Epithelial cell of proximal tubule (primary cell): ENCODE measurements around the gene CES1. TPM values are rescaled to one million over a fixed set of nuclear protein-coding genes. Genes with fewer than 3 reads are reported as not detected.
"Not testable (repeated sequence)": the region's sequence is repeated elsewhere in the genome, so short reads cannot be mapped to it uniquely, and the experiment has no call there.

ENCODE experiments used
- DNase-seq: peaks from one replicate; pipeline ENCODE4 v3.0.0-alpha.2; 2011; ENCODE audit warnings: low read depth
- H3K4me3 ChIP-seq: 2 replicates; pipeline ENCODE4 v1.5.1; 2011; ENCODE audit warnings: low read depth, mild to moderate bottlenecking, low read length
- total RNA-seq: library from RNA; depleted of rRNA; stranded (reverse); fragments of >200 nt; gene quantifications from 2 replicates; pipeline ENCODE4 v1.2.3, GENCODE V29; 2015
- TF ChIP-seq, protein P1 (sequence below): conservative IDR thresholded peaks from 2 replicates; pipeline ENCODE4 v1.5.1; 2012; ENCODE audit warnings: low read depth, mild to moderate bottlenecking, low read length

CES1 gene
- total RNA-seq, 1 donor from 2014 or later, result not detected

DNA sequence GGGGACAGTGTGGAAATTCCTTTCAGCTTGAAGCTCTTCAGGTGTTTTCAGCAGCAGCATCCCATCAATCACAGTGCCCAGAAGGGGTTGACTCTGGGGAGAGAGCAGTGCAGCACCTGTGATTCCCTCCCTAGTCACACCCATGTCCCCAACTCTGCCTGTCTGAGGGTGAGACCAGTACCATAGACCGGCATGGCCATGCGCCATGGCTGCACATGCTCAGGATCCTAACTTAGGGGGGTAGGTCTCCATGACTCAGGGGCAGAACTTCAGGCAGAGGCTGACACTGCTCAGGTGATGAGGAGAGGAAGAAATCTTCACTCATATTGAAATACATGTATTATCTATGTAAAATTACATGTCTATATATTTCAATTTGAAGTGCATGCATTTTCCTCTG, 19.9 kb downstream of the CES1 start:
- TF ChIP-seq, protein P1, sequence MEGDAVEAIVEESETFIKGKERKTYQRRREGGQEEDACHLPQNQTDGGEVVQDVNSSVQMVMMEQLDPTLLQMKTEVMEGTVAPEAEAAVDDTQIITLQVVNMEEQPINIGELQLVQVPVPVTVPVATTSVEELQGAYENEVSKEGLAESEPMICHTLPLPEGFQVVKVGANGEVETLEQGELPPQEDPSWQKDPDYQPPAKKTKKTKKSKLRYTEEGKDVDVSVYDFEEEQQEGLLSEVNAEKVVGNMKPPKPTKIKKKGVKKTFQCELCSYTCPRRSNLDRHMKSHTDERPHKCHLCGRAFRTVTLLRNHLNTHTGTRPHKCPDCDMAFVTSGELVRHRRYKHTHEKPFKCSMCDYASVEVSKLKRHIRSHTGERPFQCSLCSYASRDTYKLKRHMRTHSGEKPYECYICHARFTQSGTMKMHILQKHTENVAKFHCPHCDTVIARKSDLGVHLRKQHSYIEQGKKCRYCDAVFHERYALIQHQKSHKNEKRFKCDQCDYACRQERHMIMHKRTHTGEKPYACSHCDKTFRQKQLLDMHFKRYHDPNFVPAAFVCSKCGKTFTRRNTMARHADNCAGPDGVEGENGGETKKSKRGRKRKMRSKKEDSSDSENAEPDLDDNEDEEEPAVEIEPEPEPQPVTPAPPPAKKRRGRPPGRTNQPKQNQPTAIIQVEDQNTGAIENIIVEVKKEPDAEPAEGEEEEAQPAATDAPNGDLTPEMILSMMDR, result no peak
- H3K4me3 ChIP-seq, result no peak overlapping the region

GRCh38 chr16:55811811-55812210, 21.1 kb downstream of the CES1 start:
- no peak for DNase-seq
- TF ChIP-seq, protein P1, result no peak
- no peak overlapping the region for H3K4me3 ChIP-seq

More for the DNA sequence above, 19.9 kb downstream of the CES1 start:
- no peak for DNase-seq

- H3K4me3 ChIP-seq, result no peak overlapping the region
- TF ChIP-seq, protein P1, result no peak
- no peak for DNase-seq
Observed at GRCh38 chr16:55810451-55810961, 22.4 kb downstream of the CES1 start.

GRCh38 chr16:55809851-55810250, 23.0 kb downstream of the CES1 start:
- no peak overlapping the region for H3K4me3 ChIP-seq
- DNase-seq, result no peak
- TF ChIP-seq, protein P1, result no peak

- no peak overlapping the region for H3K4me3 ChIP-seq
- DNase-seq, result no peak
- TF ChIP-seq, protein P1, result no peak
Observed at GRCh38 chr16:55809386-55809785, 23.5 kb downstream of the CES1 start.

DNA sequence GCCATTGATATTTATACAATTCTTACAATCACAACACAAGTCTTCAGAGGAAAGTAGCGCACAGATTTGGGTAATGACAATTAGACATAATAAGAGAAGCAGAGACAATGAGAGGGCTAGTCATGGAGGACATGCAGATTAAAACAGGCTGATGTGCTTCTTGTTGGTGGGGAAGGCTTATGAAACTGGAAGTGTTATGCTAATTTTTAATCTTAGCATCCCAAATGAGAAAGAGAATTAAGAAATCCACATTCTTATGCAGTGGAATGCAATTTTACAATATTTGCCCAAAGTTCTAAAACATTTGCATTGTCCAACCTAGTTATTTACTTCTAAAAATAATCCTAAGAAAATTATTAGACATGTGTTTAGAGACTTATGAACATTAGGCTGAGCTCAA, 24.6 kb downstream of the CES1 start:
- not testable (repeated sequence) for DNase-seq, H3K4me3 ChIP-seq

GRCh38 chr16:55805104-55805503, 27.8 kb downstream of the CES1 start:
- not testable (repeated sequence) for H3K4me3 ChIP-seq, DNase-seq

DNA sequence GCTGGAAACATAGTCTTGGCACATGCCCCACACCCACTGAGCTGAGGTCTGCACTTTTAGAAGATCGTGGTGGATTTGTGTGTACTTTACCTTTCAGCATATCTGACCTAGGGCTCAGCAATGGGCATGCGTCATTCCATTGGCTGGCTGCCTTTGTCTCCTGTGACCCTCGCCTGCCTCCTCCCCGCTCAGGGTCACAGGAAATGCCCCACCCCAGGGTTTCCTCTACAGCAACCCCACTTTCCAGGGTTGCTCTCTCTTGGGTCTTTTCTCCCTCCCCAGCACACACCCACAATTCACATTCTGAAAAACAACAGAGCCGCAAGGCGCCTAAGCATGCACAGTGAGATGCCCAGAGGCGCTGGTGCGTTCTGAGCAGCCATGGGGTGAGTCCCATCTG, 29.2 kb downstream of the CES1 start:
- not testable (repeated sequence) for DNase-seq, H3K4me3 ChIP-seq

DNA sequence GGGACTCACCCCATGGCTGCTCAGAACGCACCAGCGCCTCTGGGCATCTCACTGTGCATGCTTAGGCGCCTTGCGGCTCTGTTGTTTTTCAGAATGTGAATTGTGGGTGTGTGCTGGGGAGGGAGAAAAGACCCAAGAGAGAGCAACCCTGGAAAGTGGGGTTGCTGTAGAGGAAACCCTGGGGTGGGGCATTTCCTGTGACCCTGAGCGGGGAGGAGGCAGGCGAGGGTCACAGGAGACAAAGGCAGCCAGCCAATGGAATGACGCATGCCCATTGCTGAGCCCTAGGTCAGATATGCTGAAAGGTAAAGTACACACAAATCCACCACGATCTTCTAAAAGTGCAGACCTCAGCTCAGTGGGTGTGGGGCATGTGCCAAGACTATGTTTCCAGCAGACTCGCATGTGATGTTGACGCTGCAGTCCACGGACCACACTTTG, 39.9 kb downstream of the CES1 start:
- DNase-seq, H3K4me3 ChIP-seq: not testable (repeated sequence)

DNA sequence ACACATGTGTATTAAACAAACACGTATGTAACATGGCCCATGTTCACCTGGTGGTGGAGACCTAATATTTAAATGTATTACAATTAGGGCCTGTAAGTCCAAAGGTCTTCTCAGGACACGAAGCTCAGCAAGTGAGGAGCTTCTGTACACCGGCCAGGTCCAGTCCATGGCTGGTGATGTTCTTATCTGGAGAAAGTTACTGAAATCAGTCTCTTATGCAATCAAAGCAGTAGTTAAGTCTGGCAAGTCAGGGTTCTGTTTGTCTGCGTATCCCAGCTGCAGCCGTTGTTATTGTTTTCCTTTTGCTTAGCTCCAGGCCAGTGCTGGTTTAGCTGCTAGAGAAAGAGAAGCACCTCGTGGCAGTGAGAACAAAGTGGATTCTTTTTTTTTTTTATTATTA, 41.4 kb downstream of the CES1 start:
- not testable (repeated sequence) for DNase-seq, H3K4me3 ChIP-seq

DNA sequence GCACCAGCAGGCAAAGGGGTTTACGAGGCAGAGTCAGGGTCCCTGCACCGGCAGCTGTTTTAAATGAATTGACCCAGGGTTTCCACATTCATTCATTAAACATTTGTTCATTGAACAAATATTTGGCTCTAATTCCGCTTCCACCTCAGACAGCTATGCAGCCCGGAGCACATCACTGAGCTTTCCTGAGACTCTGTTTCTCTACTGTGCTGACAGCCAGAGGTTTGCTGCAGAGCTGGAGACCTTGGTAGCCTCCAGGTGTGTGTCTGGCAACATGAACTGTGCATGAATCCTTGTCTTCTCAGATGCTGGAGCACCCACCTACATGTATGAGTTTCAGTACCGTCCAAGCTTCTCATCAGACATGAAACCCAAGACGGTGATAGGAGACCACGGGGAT, 42.7 kb downstream of the CES1 start:
- DNase-seq, H3K4me3 ChIP-seq: not testable (repeated sequence)

DNA sequence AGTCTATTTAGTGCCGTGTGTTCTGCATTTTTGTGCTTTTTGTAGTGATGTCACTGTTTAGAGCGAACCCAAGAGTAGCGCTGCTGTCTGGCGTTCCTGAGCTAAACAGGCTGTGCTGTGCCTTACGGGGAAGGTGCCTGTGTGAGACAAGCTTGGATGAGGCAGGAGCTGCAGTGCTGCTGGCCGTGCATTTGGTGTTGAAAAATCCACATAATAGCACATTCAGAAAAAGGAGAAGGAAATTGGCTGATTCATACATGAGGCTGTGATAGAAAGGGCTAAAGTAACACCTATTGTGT, 50.2 kb downstream of the CES1 start:
- not testable (repeated sequence) for DNase-seq, H3K4me3 ChIP-seq

DNA sequence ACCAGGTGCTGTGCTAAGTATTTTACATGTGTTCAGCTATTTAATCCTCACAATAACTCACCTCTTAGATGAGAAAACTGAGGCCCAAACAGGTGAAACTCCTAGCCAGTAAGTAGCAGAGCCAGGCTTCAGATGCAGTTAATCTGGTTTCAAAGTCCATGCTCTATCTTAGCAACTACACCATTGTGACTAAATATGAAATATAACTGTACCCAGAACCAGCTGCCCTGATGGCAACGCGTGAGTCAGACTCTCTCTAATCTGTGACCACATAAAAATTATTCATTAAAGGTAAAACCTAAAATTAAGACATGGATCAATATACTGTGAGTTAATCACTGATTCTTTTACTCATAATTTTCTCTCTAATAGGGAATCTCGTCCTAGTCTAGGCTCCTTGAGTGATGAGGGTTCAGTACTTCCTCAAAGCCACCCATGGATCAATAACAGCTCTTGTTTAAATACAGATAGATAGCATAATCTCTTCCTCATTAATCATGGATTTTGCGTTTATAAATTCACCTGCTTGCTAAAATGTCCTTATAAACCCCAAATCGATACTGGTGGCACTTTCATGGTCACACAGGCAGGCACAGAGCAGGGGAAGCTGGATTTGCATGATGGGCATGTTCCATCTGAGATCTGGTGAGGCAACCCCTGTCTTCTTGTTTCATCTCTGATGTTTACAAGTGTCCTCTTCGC, 50.7 kb downstream of the CES1 start:
- not testable (repeated sequence) for H3K4me3 ChIP-seq, DNase-seq

GRCh38 chr16:55781456-55781855, 51.4 kb downstream of the CES1 start:
- DNase-seq, result not testable (repeated sequence)

More at GRCh38 chr16:55781456-55781855, 51.4 kb downstream of the CES1 start:
- not testable (repeated sequence) for H3K4me3 ChIP-seq
